Epithelial cell of esophagus (primary cell): ENCODE measurements around the gene PLCE1.

Experiments
- DNase-seq: peaks from one replicate; pipeline ENCODE4 v3.0.0; 2010; ENCODE audit warnings: low read depth
- H3K4me3 ChIP-seq: 2 replicates; pipeline ENCODE4 v1.5.1; 2011; ENCODE audit warnings: mild to moderate bottlenecking, low read length, control low read depth
- CTCF ChIP-seq: IDR thresholded peaks from 2 replicates; pipeline ENCODE4 v1.5.1; 2011; ENCODE audit warnings: low read depth, mild to moderate bottlenecking, low read length, control low read depth, inconsistent platforms; ENCODE audit not compliant: insufficient read depth; ENCODE audit errors: missing control alignments

The PLCE1 gene

GRCh38 chr10:93993414-93993781 is 333 bp upstream of the PLCE1 start:
- peak overlapping the region; percentile 19 for H3K4me3 ChIP-seq
- no peak for TF ChIP-seq CTCF
- DNase-seq, result no peak

GRCh38 chr10:93994438-93994801 is 689 bp downstream of the PLCE1 start:
- DNase-seq, result no peak

GRCh38 chr10:93995182-93995581 is 1.5 kb downstream of the PLCE1 start:
- DNase-seq, result no peak
- H3K4me3 ChIP-seq, result no peak overlapping the region
- no peak for TF ChIP-seq CTCF

More at GRCh38 chr10:93994438-93994801, 689 bp downstream of the PLCE1 start:
- TF ChIP-seq CTCF, result no peak
- H3K4me3 ChIP-seq, result peak overlapping the region; percentile 43

- no peak for TF ChIP-seq CTCF
- peak; percentile 30 for DNase-seq
- no peak overlapping the region for H3K4me3 ChIP-seq
These were observed 2.0 kb downstream of the PLCE1 start for GRCh38 chr10:93995598-93996271.

- TF ChIP-seq CTCF, result no peak
- no peak for DNase-seq
- no peak overlapping the region for H3K4me3 ChIP-seq
These were observed 2.8 kb downstream of the PLCE1 start for GRCh38 chr10:93996551-93996950.

GRCh38 chr10:93997546-93997945 is 3.8 kb downstream of the PLCE1 start:
- no peak for DNase-seq
- TF ChIP-seq CTCF, result no peak
- H3K4me3 ChIP-seq, result no peak overlapping the region

- H3K4me3 ChIP-seq, result no peak overlapping the region
- DNase-seq, result no peak
- no peak for TF ChIP-seq CTCF
These were observed 5.7 kb downstream of the PLCE1 start for GRCh38 chr10:93999401-93999851.
